HG03159 (cell line): ENCODE measurements around the gene PFDN6.
"Not testable (repeated sequence)": the region's sequence is repeated elsewhere in the genome, so short reads cannot be mapped to it uniquely, and the experiment has no call there.

Experiments used
- ATAC-seq: cut with Tn5 transposase; IDR thresholded peaks from one replicate; pipeline ENCODE4 v1.9.1; 2021; ENCODE audit warnings: mild to moderate bottlenecking, moderate library complexity; ENCODE audit not compliant: unreplicated experiment

PFDN6 gene

GRCh38 chr6:33273129-33273923, 16.1 kb upstream of the PFDN6 start:
- no peak for ATAC-seq

GRCh38 chr6:33273924-33274902, 15.2 kb upstream of the PFDN6 start:
- no peak for ATAC-seq

GRCh38 chr6:33275795-33276580, 13.4 kb upstream of the PFDN6 start:
- not testable (repeated sequence) for ATAC-seq

GRCh38 chr6:33276581-33276863, 12.9 kb upstream of the PFDN6 start:
- no peak for ATAC-seq

GRCh38 chr6:33276864-33277662, 12.3 kb upstream of the PFDN6 start, which contains the start of gene B3GALT4:
TSS of gene B3GALT4 (plus strand) at chr6:33277123. CDS start at chr6:33277420, 297 bp downstream.
- ATAC-seq = peak; percentile 51

- no peak for ATAC-seq
Observed at GRCh38 chr6:33277663-33278391, 11.6 kb upstream of the PFDN6 start.

- no peak for ATAC-seq
Observed at GRCh38 chr6:33278392-33278741, 11.0 kb upstream of the PFDN6 start.

- no peak for ATAC-seq
Observed at GRCh38 chr6:33278810-33279209, 10.6 kb upstream of the PFDN6 start.

GRCh38 chr6:33279257-33279695, 10.1 kb upstream of the PFDN6 start:
- ATAC-seq = no peak

- ATAC-seq = no peak
Observed at GRCh38 chr6:33279971-33280511, 9.4 kb upstream of the PFDN6 start.

- ATAC-seq = no peak
Observed at GRCh38 chr6:33280539-33280938, 8.9 kb upstream of the PFDN6 start.

- ATAC-seq = not testable (repeated sequence)
Observed at GRCh38 chr6:33285214-33285613, 4.2 kb upstream of the PFDN6 start.

GRCh38 chr6:33286946-33287914, 2.2 kb upstream of the PFDN6 start:
- no peak for ATAC-seq

GRCh38 chr6:33288141-33288920, 1.1 kb upstream of the PFDN6 start:
- no peak for ATAC-seq

GRCh38 chr6:33289784-33290315, 449 bp downstream of the PFDN6 start:
- peak; percentile 17 for ATAC-seq

GRCh38 chr6:33290459-33290858, 1.1 kb downstream of the PFDN6 start:
- no peak for ATAC-seq

- no peak for ATAC-seq
Observed at GRCh38 chr6:33292996-33293682, 3.7 kb downstream of the PFDN6 start.
